GM11168 (cell line): ENCODE results near the gene PACC1.

ENCODE experiments used
- in situ Hi-C: fragments of 300-500 bp; cut with MboI; formaldehyde crosslinking; loops from one replicate; pipeline ENCODE4 v1.12.0; 2022; ENCODE audit warnings: low sequenced_read_pairs; ENCODE audit not compliant: unreplicated experiment

PACC1 gene

DNA sequence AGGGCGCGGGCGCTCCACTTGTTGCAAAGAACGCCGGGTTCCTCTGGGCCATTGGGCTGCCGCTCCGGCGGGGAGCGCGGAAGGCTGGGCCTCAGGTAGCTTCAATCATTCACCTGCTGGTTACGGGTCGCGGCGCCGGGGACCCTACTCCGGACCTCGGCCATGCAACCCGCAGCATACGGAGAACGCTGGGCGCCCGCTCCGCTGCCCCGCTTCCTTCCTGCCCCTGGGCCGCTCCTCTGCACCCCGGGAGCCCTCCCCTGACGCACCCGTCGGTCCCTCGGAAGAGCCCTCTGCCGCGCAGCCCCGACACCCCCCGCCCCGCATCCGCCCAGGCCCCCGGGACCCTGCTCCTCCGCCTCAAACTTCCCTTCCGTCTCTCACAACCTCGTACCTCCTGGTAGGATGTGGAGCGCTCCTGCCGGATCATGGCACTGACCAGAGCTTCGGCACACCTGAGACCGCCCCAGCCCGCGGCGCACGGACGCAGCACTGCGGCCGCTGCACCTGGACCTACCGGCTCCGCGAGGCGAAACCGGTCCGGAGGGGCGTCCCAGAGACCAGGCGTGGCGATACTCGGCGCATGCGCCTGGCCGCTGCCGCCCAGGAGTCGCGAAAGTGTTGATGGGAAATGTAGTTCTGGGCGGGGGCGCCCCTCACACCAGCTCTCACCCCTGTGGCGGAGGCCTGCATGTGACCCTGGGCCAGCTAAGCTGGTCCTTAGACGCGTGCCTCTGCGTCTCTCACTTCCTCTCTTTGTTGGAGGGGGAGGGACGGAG lies at the start of gene PACC1:
Gene PACC1 (minus strand): TSS at position 559 of the 779 bp plus-strand sequence. CDS start 129 bp downstream, at position 430.
- in situ Hi-C loops, result no loop called here

DNA sequence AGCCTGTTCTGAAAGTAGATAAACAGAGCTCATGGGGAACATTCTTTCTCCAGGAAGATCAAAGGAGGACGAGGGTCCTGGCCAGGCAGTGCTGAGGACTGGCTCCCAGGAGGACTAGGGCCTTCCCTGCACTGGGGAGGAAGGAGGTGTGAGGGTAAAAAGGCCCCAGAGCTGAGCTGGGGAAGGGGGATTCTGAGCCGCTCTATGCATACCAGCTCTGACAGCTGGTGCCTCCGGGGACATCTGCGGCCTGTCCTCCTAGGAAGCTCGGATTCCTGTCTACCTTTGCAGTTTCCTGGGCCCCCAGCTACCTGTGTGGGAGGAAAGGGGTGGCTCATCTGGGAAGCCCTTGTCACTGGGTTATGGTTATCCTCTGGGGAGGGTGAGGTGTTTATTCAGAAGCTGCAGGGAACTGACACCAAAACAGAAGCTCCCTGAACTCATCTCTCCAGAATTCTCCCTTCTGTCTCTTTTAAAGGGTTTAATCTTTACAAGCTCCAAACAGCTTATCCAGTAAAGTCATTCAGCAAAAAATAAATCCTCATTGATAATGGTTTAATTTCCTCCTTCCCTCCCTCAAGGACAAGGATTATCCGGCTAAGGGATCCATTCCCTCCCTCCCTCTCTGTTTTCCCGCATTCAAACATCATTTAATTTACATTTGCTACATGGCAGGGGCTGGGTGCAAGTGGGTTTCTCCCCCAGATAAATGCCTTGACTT lies 49.0 kb upstream of the PACC1 start:
- in situ Hi-C loops, result no loop called here

GRCh38 chr1:212461916-212462660 lies 47.4 kb upstream of the PACC1 start:
- in situ Hi-C loops, result no loop called here

- in situ Hi-C loops, result no loop called here
Measured at GRCh38 chr1:212460376-212460775, 45.7 kb upstream of the PACC1 start.

DNA sequence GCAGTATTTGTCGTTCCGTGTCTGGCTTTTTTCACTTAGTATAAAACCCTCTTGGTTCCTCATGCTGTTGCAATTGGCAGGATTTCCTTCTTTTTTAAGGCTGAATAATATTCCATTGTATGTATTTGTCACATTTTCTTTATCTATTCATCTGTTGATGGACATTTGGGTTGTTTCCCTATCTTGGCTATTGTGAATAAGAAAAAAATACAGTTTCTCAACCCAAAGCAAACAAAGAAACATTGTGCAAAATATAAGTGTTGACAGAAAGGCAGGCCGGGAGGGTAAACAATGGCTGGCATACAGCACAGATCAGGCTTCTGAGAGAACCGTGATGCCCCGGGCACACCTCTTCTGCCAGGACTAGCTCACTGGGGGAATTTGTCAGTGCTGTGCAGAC lies 45.0 kb upstream of the PACC1 start:
- in situ Hi-C loops, result loop anchor here (10.0 kb wide), 1 partner anchor 395 kb away; no protein-coding TSS in a partner anchor

DNA sequence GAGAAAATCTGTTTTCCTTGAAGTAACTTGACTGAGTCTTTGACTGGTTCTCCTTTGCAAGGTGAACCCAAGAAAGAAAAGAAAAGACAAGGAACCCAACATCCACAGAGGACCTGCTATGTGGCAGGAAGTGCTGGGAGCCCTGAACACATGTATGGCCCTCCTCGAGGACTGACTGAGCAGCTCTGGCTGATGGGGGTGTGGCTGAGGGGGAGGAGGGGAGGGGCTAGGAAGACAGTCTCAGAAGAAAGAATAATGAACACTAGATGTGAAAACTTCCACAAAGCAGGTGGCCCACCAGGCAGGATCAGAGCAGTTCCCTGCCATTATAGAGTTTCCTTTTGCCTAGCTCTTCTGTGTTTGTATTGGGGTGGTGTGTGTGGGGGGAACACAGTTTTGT lies 44.1 kb upstream of the PACC1 start:
- in situ Hi-C loops, result loop anchor here (10.0 kb wide), 1 partner anchor 394 kb away; no protein-coding TSS in a partner anchor

GRCh38 chr1:212457740-212458338 lies 43.2 kb upstream of the PACC1 start:
- in situ Hi-C loops, result loop anchor here (10.0 kb wide), 1 partner anchor 393 kb away; no protein-coding TSS in a partner anchor

DNA sequence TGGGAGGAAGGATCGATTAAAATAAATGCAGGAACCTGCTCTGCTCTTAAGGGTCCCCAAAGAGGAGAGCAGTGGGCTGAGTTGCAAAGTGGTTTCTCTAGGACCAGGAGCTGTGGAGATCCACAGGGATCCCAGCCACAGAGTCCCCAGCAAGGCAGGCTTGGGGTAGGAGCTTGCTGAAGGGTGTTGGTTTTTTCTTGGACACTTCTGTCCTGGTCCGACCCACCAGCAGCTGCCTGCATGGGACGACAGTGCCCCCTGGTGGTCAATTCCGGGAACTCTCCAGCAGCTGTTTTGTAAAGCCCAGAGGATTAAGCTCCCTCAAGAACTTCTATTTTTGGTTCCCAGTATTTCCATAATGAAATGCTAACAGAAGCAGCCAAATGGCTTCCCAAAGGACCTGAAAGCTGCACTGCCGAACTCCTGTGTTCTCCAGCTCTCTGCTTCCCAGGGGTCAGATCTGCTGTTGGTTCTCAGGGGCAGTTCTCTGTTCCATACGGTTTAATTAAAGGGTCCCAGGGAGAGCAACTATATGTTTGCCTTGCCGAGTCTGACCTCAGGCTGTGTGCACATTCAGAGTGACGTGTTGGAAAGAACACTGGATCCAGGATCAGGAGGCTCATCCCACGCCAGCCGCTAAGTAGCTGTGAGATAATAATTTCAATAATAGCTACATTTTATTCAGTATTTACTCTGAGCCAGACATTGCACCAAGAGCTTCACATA lies 41.3 kb upstream of the PACC1 start:
- in situ Hi-C loops, result loop anchor here (10.0 kb wide), 1 partner anchor 391 kb away; no protein-coding TSS in a partner anchor

- in situ Hi-C loops, result loop anchor here (10.0 kb wide), 1 partner anchor 391 kb away; no protein-coding TSS in a partner anchor
Measured at GRCh38 chr1:212455401-212455800, 40.7 kb upstream of the PACC1 start.

DNA sequence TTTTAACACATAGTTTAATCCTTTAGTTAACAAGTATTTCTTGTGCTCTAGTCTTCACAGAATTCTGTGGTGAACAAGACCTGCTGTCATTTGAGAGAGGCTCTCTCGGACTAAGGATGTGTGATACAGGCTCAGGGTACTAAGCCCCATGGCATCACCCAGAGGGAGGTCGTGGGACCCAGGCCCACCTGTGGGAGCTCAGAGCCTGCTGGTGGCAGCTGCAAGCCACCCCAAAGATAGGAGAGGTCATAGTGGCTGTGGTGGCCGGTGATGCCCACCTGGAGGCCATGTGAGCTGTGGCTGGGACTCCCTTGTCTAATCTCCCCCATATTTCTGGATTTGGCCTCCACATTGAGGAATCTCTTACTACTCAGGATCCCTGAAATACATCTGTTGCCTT lies 40.1 kb upstream of the PACC1 start:
- in situ Hi-C loops, result loop anchor here (10.0 kb wide), 1 partner anchor 390 kb away; no protein-coding TSS in a partner anchor

GRCh38 chr1:212453156-212453857 lies 38.6 kb upstream of the PACC1 start:
- in situ Hi-C loops, result loop anchor here (10.0 kb wide), 1 partner anchor 389 kb away; no protein-coding TSS in a partner anchor

- in situ Hi-C loops, result loop anchor here (10.0 kb wide), 1 partner anchor 388 kb away; no protein-coding TSS in a partner anchor
Measured at GRCh38 chr1:212452323-212453155, 37.9 kb upstream of the PACC1 start.

DNA sequence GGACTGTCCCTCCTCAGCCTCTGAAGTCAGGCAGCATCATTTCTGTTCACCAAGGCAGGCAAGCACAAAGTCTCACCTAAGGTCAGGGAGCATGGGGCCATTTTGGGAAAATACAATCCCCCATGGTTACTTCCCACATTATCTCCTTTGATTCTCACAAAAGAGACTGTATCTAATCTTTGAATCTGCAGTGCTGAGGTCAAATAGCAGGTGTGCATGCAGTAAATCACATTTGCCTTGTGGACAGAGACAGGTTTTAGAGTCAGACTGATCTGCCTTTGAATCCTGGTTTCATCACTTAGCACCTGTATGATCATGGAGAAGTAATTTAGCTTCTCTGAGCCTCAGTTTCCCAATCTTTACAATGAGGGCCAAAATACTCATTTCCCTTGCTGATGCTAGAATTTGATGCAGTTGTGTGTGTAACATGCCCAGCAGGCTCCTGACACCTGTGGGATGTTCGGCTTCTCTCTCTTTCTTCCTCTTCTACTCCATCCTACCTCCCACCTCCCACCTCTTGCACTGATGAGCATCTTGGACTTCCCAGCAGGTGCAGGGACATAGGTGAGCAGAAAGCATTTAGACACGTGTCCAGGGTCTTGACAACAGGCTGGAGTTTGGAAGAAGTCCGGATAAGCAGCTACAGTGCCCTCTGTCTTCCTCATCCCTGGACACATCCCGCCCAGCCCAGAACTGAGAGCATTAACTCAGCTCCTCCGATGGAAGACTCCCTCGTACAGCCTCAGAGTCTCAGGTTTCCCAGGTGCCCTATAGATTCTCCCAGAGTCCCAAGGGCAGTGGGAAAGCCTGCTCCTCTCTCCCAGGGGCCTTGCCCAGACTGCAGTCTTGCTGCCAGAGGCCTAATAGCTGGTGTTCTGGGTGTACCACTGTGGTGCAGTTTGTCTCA lies 37.0 kb upstream of the PACC1 start:
- in situ Hi-C loops, result loop anchor here (10.0 kb wide), 1 partner anchor 387 kb away; no protein-coding TSS in a partner anchor

GRCh38 chr1:212450331-212450881 lies 35.7 kb upstream of the PACC1 start:
- in situ Hi-C loops, result loop anchor here (10.0 kb wide), 1 partner anchor 386 kb away; no protein-coding TSS in a partner anchor

GRCh38 chr1:212447478-212447877 lies 32.8 kb upstream of the PACC1 start:
- in situ Hi-C loops, result no loop called here

GRCh38 chr1:212446333-212446732 lies 31.6 kb upstream of the PACC1 start:
- in situ Hi-C loops, result no loop called here
